ENCODE results near the gene FUT8. TPM values are rescaled to one million over a fixed set of nuclear protein-coding genes. Genes with fewer than 3 reads are reported as not detected.

The FUT8 gene
- polyA plus RNA-seq, 1 of the 3 experiments (the other 2 are of a cell fraction) = 31.7 TPM

- CTCF ChIA-PET = interaction anchor here (0.6 kb wide), 1 partner anchor 53 kb away, joined by 3 read pairs; no protein-coding TSS in a partner anchor
Measured at GRCh38 chr14:65502676-65503124, 90.2 kb downstream of the FUT8 start.

More at GRCh38 chr14:65502676-65503124, 90.2 kb downstream of the FUT8 start:
- Histone ChIP-seq H3K4me1 (ENCODE audit: control insufficient read depth in 1 of 2, insufficient read depth in 2 of 2, low read depth in 1 of 2, low read length in 1 of 2) (no peaks in the 10 kb centered on the region; a peak in 1 of 4 replicates), H3K4me2 (no peak overlapping the region), H3K27ac (ENCODE audit: low read depth in 2 of 2, low read length in 1 of 2) (no peak overlapping the region), H3K9me3 (no peaks in the 10 kb centered on the region), H4K20me1 (ENCODE audit: insufficient read depth) (peaks cover 18% of the 10 kb centered on the region), H3K9me2 (no peaks in the 10 kb centered on the region), H3K4me3 (ENCODE audit: low read depth in 2 of 2, low read length in 1 of 2) (no peak overlapping the region), H3K79me2 (ENCODE audit: insufficient read depth) (peaks cover 89% of the 10 kb centered on the region), H3K9ac (no peak overlapping the region), H2AFZ (ENCODE audit: low read depth) (no peak overlapping the region), H3K36me3 (replicated peaks in 1 of 2; ENCODE audit: control insufficient read depth in 1 of 2, insufficient read depth in 2 of 2, low read length in 1 of 2) (no peaks in the 10 kb centered on the region), H3K27me3 (ENCODE audit: insufficient read depth) (no peaks in the 10 kb centered on the region), H3F3A (replicated peaks; ENCODE audit: insufficient read depth) (peaks cover 10% of the 10 kb centered on the region)
- no peak for DNase-seq
- POLR2A ChIA-PET = no interaction called here
- 24% methylated on average over 1 of the region's 1 CpG for WGBS (ENCODE audit: low lambda C conversion rate)
- TF ChIP-seq GABPA (IDR thresholded peaks at IDR 0.05; ENCODE audit: low read depth) (no peak), TEAD4 (IDR thresholded peaks at IDR 0.05; ENCODE audit: borderline replicate concordance, insufficient read depth) (no peak), FOXJ3 (CRISPR knock-in tag; IDR thresholded peaks at IDR 0.05) (no peak), EP300 (IDR thresholded peaks at IDR 0.05; ENCODE audit: borderline replicate concordance in 1 of 2, low read depth in 1 of 2, low read length in 1 of 2) (no peak), NFIC (IDR thresholded peaks at IDR 0.05; ENCODE audit: borderline replicate concordance) (peak; percentile 69; the same call in 1 of the 2 replicates), MXI1 (IDR thresholded peaks at IDR 0.05; ENCODE audit: low read depth, low read length) (no peak), FOXM1 (IDR thresholded peaks at IDR 0.05; ENCODE audit: low read depth) (no peak), ZBTB33 (IDR thresholded peaks at IDR 0.05; ENCODE audit: borderline replicate concordance, low read depth) (no peak), TAF1 (IDR thresholded peaks at IDR 0.05; ENCODE audit: borderline replicate concordance, low read depth, low read length) (no peak), RAD21 (IDR thresholded peaks at IDR 0.05; ENCODE audit: low read length) (no peak), RFX5 (IDR thresholded peaks at IDR 0.05; ENCODE audit: low read length) (no peak), CHD2 (IDR thresholded peaks at IDR 0.05; ENCODE audit: low read length, partially characterized antibody) (no peak), TCF12 (IDR thresholded peaks at IDR 0.05) (peak; percentile 11; the same call in 1 of the 2 replicates), NRF1 (IDR thresholded peaks at IDR 0.05; ENCODE audit: low read depth, low read length) (no peak), POLR2AphosphoS5 (IDR thresholded peaks at IDR 0.05; ENCODE audit: low read depth, low read length) (no peak), USF2 (IDR thresholded peaks at IDR 0.05; ENCODE audit: borderline replicate concordance, low read depth, low read length) (no peak), MEF2A (IDR thresholded peaks at IDR 0.05; ENCODE audit: borderline replicate concordance, low read depth) (peak; percentile 59; the same call in 1 of the 2 replicates), FOSL2 (IDR thresholded peaks at IDR 0.05; ENCODE audit: borderline replicate concordance, low read depth) (no peak), JUND (IDR thresholded peaks at IDR 0.05) (no peak; the same call in 1 of the 2 replicates), SIN3A (IDR thresholded peaks at IDR 0.05; ENCODE audit: borderline replicate concordance, low read depth, low read length) (no peak)
- TF ChIP-seq, protein P1, sequence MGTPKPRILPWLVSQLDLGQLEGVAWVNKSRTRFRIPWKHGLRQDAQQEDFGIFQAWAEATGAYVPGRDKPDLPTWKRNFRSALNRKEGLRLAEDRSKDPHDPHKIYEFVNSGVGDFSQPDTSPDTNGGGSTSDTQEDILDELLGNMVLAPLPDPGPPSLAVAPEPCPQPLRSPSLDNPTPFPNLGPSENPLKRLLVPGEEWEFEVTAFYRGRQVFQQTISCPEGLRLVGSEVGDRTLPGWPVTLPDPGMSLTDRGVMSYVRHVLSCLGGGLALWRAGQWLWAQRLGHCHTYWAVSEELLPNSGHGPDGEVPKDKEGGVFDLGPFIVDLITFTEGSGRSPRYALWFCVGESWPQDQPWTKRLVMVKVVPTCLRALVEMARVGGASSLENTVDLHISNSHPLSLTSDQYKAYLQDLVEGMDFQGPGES (IDR thresholded peaks at IDR 0.05; ENCODE audit: low read depth, low read length) = no peak
- TF ChIP-seq, protein P2, sequence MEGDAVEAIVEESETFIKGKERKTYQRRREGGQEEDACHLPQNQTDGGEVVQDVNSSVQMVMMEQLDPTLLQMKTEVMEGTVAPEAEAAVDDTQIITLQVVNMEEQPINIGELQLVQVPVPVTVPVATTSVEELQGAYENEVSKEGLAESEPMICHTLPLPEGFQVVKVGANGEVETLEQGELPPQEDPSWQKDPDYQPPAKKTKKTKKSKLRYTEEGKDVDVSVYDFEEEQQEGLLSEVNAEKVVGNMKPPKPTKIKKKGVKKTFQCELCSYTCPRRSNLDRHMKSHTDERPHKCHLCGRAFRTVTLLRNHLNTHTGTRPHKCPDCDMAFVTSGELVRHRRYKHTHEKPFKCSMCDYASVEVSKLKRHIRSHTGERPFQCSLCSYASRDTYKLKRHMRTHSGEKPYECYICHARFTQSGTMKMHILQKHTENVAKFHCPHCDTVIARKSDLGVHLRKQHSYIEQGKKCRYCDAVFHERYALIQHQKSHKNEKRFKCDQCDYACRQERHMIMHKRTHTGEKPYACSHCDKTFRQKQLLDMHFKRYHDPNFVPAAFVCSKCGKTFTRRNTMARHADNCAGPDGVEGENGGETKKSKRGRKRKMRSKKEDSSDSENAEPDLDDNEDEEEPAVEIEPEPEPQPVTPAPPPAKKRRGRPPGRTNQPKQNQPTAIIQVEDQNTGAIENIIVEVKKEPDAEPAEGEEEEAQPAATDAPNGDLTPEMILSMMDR (IDR thresholded peaks at IDR 0.05) = no peak
- TF ChIP-seq, protein P3, sequence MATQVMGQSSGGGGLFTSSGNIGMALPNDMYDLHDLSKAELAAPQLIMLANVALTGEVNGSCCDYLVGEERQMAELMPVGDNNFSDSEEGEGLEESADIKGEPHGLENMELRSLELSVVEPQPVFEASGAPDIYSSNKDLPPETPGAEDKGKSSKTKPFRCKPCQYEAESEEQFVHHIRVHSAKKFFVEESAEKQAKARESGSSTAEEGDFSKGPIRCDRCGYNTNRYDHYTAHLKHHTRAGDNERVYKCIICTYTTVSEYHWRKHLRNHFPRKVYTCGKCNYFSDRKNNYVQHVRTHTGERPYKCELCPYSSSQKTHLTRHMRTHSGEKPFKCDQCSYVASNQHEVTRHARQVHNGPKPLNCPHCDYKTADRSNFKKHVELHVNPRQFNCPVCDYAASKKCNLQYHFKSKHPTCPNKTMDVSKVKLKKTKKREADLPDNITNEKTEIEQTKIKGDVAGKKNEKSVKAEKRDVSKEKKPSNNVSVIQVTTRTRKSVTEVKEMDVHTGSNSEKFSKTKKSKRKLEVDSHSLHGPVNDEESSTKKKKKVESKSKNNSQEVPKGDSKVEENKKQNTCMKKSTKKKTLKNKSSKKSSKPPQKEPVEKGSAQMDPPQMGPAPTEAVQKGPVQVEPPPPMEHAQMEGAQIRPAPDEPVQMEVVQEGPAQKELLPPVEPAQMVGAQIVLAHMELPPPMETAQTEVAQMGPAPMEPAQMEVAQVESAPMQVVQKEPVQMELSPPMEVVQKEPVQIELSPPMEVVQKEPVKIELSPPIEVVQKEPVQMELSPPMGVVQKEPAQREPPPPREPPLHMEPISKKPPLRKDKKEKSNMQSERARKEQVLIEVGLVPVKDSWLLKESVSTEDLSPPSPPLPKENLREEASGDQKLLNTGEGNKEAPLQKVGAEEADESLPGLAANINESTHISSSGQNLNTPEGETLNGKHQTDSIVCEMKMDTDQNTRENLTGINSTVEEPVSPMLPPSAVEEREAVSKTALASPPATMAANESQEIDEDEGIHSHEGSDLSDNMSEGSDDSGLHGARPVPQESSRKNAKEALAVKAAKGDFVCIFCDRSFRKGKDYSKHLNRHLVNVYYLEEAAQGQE (IDR thresholded peaks at IDR 0.05; ENCODE audit: low read depth, low read length) = no peak
